Glomerular endothelial cell (primary cell): ENCODE data around the gene TNFRSF1B. TPM values are rescaled to one million over a fixed set of nuclear protein-coding genes. Genes with fewer than 3 reads are reported as not detected.
"Not testable (repeated sequence)": the region's sequence is repeated elsewhere in the genome, so short reads cannot be mapped to it uniquely, and the experiment has no call there.

Source experiments
- DNase-seq: peaks from one replicate; pipeline ENCODE4 v3.0.0-alpha.2; 2011; ENCODE audit warnings: low read depth, low spot score; ENCODE audit errors: extremely low read depth
- total RNA-seq: library from RNA; depleted of rRNA; stranded (reverse); fragments of >200 nt; gene quantifications from 2 replicates; pipeline ENCODE4 v1.2.3, GENCODE V29; 2015

Gene TNFRSF1B
- total RNA-seq, 1 donor from 2014 or later = 31.9 TPM

GRCh38 chr1:12208764-12209494 is 42.1 kb downstream of the TNFRSF1B start:
- peak; percentile 36 for DNase-seq

GRCh38 chr1:12209495-12209832 is 42.7 kb downstream of the TNFRSF1B start:
- no peak for DNase-seq

- no peak for DNase-seq
These were observed 48.5 kb downstream of the TNFRSF1B start for GRCh38 chr1:12215118-12215961.

- no peak for DNase-seq
These were observed 53.0 kb downstream of the TNFRSF1B start for GRCh38 chr1:12219800-12220199.

- DNase-seq = no peak
These were observed 54.1 kb downstream of the TNFRSF1B start for GRCh38 chr1:12220890-12221289.

GRCh38 chr1:12222700-12223099 is 55.9 kb downstream of the TNFRSF1B start:
- not testable (repeated sequence) for DNase-seq

- not testable (repeated sequence) for DNase-seq
These were observed 57.3 kb downstream of the TNFRSF1B start for GRCh38 chr1:12224092-12224491.

GRCh38 chr1:12228979-12229378 is 62.2 kb downstream of the TNFRSF1B start:
- no peak for DNase-seq

- DNase-seq = no peak
These were observed 62.6 kb downstream of the TNFRSF1B start for GRCh38 chr1:12229386-12229834.

- no peak for DNase-seq
These were observed 63.2 kb downstream of the TNFRSF1B start, which contains the start of gene VPS13D for GRCh38 chr1:12229835-12230548. Gene VPS13D (plus strand): TSS chr1:12230030. CDS start chr1:12234267, 4,237 bp downstream.

GRCh38 chr1:12230549-12231275 is 63.9 kb downstream of the TNFRSF1B start:
- no peak for DNase-seq

- no peak for DNase-seq
These were observed 64.4 kb downstream of the TNFRSF1B start for GRCh38 chr1:12231276-12231595.

GRCh38 chr1:12232221-12232620 is 65.4 kb downstream of the TNFRSF1B start:
- no peak for DNase-seq

- no peak for DNase-seq
These were observed 77.3 kb downstream of the TNFRSF1B start for GRCh38 chr1:12244078-12244477.

GRCh38 chr1:12244585-12244984 is 77.8 kb downstream of the TNFRSF1B start:
- no peak for DNase-seq

- DNase-seq = no peak
These were observed 78.3 kb downstream of the TNFRSF1B start for GRCh38 chr1:12245116-12245515.

- no peak for DNase-seq
These were observed 78.9 kb downstream of the TNFRSF1B start for GRCh38 chr1:12245733-12246132.

GRCh38 chr1:12246584-12246983 is 79.8 kb downstream of the TNFRSF1B start:
- no peak for DNase-seq

- DNase-seq = no peak
These were observed 82.4 kb downstream of the TNFRSF1B start for GRCh38 chr1:12249181-12249580.

GRCh38 chr1:12249748-12250147 is 83.0 kb downstream of the TNFRSF1B start:
- DNase-seq = no peak

GRCh38 chr1:12251442-12251841 is 84.7 kb downstream of the TNFRSF1B start:
- DNase-seq = no peak
